ENCODE data around the gene HCFC2.

HCFC2 gene

GRCh38 chr12:104150416-104150815, 86.1 kb downstream of the HCFC2 start:
- H3K27me3 ChIP-seq (ENCODE audit: control insufficient read depth, insufficient read depth, low read length, poor library complexity, severe bottlenecking): no peaks in the 10 kb centered on the region
- no peaks in the 10 kb centered on the region for H3K9me3 ChIP-seq (ENCODE audit: control insufficient read depth, low read length)
- H3K4me3 ChIP-seq (ENCODE audit: insufficient read depth, low read depth, low read length): no peak overlapping the region
- no peak overlapping the region for H3K27ac ChIP-seq (ENCODE audit: insufficient read depth, low read depth, low read length, poor library complexity, severe bottlenecking)
- peaks cover 6% of the 10 kb centered on the region for H3K4me1 ChIP-seq (ENCODE audit: control insufficient read depth, insufficient read depth, low read length)
- 88 to 91% methylated on average over 8 of the region's 8 CpGs for WGBS, 2 experiments
- H3K36me3 ChIP-seq (ENCODE audit: control insufficient read depth, insufficient read depth, low read length): no peaks in the 10 kb centered on the region

- no peak overlapping the region for H3K4me3 ChIP-seq (ENCODE audit: insufficient read depth, low read depth, low read length)
These were observed 88.4 kb downstream of the HCFC2 start for GRCh38 chr12:104152685-104153241.

GRCh38 chr12:104154286-104154685, 90.0 kb downstream of the HCFC2 start:
- H3K36me3 ChIP-seq (ENCODE audit: control insufficient read depth, insufficient read depth, low read length): no peaks in the 10 kb centered on the region
- H3K27ac ChIP-seq (ENCODE audit: insufficient read depth, low read depth, low read length, poor library complexity, severe bottlenecking): no peak overlapping the region
- H3K4me1 ChIP-seq (ENCODE audit: control insufficient read depth, insufficient read depth, low read length): peaks cover 9% of the 10 kb centered on the region
- H3K9me3 ChIP-seq (ENCODE audit: control insufficient read depth, low read length): no peaks in the 10 kb centered on the region
- no peaks in the 10 kb centered on the region for H3K27me3 ChIP-seq (ENCODE audit: control insufficient read depth, insufficient read depth, low read length, poor library complexity, severe bottlenecking)
- no peak overlapping the region for H3K4me3 ChIP-seq (ENCODE audit: insufficient read depth, low read depth, low read length)
- WGBS, 2 experiments: 94 to 98% methylated on average over 4 of the region's 4 CpGs

More at GRCh38 chr12:104152685-104153241, 88.4 kb downstream of the HCFC2 start:
- Histone ChIP-seq H3K9me3 (ENCODE audit: control insufficient read depth, low read length) (no peaks in the 10 kb centered on the region), H3K27me3 (ENCODE audit: control insufficient read depth, insufficient read depth, low read length, poor library complexity, severe bottlenecking) (no peaks in the 10 kb centered on the region), H3K36me3 (ENCODE audit: control insufficient read depth, insufficient read depth, low read length) (no peaks in the 10 kb centered on the region), H3K27ac (ENCODE audit: insufficient read depth, low read depth, low read length, poor library complexity, severe bottlenecking) (no peak overlapping the region), H3K4me1 (ENCODE audit: control insufficient read depth, insufficient read depth, low read length) (peaks cover 9% of the 10 kb centered on the region)

GRCh38 chr12:104154806-104155205, 90.5 kb downstream of the HCFC2 start:
- WGBS, 2 experiments: 56 to 76% methylated on average over 2 of the region's 2 CpGs
- H3K36me3 ChIP-seq (ENCODE audit: control insufficient read depth, insufficient read depth, low read length): no peaks in the 10 kb centered on the region
- H3K27ac ChIP-seq (ENCODE audit: insufficient read depth, low read depth, low read length, poor library complexity, severe bottlenecking): peak overlapping the region; percentile 39
- H3K4me3 ChIP-seq (ENCODE audit: insufficient read depth, low read depth, low read length): no peak overlapping the region
- no peaks in the 10 kb centered on the region for H3K27me3 ChIP-seq (ENCODE audit: control insufficient read depth, insufficient read depth, low read length, poor library complexity, severe bottlenecking)
- peaks cover 9% of the 10 kb centered on the region for H3K4me1 ChIP-seq (ENCODE audit: control insufficient read depth, insufficient read depth, low read length)
- H3K9me3 ChIP-seq (ENCODE audit: control insufficient read depth, low read length): no peaks in the 10 kb centered on the region
